Natural killer cell (primary cell): ENCODE data around the gene CIAO2B. TPM values are rescaled to one million over a fixed set of nuclear protein-coding genes. Genes with fewer than 3 reads are reported as not detected.
A peak's percentile ranks its signal among the peaks of the same experiment; 100 is the strongest.

Experiments used
- ATAC-seq, 3 donors: fragments of 150-1000 bp in 2 of 3; fragments of 200-7000 bp in 1 of 3; cut with Tn5 transposase; 1 replicate in 1 of 3; 2 replicates in 2 of 3; pipeline ENCODE4 v1.10.0; 2021; ENCODE audit warnings: mild to moderate bottlenecking in 2 of 3, moderate library complexity in 2 of 3
- DNase-seq, 2 donors: peaks; one replicate each; pipeline versions ENCODE4 v3.0.0 to v3.0.0-alpha.2; 2013 to 2021; ENCODE audit warnings: mixed read lengths in 1 of 2
- H3K27ac ChIP-seq: one replicate; pipeline ENCODE4 v1.5.1; 2013; ENCODE audit warnings: mild to moderate bottlenecking, low read length
- H3K27me3 ChIP-seq: one replicate; pipeline ENCODE4 v1.6.1; 2013; ENCODE audit warnings: low read length; ENCODE audit not compliant: control insufficient read depth, insufficient read depth
- H3K36me3 ChIP-seq: one replicate; pipeline ENCODE4 v1.6.1; 2013; ENCODE audit warnings: low read length; ENCODE audit not compliant: control insufficient read depth, insufficient read depth
- H3K4me1 ChIP-seq: one replicate; pipeline ENCODE4 v1.6.1; 2013; ENCODE audit warnings: low read length; ENCODE audit not compliant: control insufficient read depth, insufficient read depth
- H3K4me3 ChIP-seq: one replicate; pipeline ENCODE4 v1.5.1; 2013; ENCODE audit warnings: low read length
- H3K9me3 ChIP-seq: one replicate; pipeline ENCODE4 v1.6.1; 2013; ENCODE audit warnings: low read length; ENCODE audit not compliant: control insufficient read depth, insufficient read depth
- H3K27ac Mint-ChIP-seq, 2 donors: one replicate each; pipeline ENCODE4 v1.8.0; 2022; ENCODE audit warnings: mild to moderate bottlenecking in 2 of 2, mixed read lengths in 2 of 2, moderate library complexity in 1 of 2
- H3K27me3 Mint-ChIP-seq, 2 donors: one replicate each; pipeline ENCODE4 v1.8.0; 2022; ENCODE audit warnings: low read depth in 2 of 2, mixed read lengths in 2 of 2
- H3K36me3 Mint-ChIP-seq: one replicate; pipeline ENCODE4 v1.8.0; 2022; ENCODE audit warnings: mixed read lengths
- H3K4me1 Mint-ChIP-seq, 2 donors: one replicate each; pipeline ENCODE4 v1.8.0; 2022; ENCODE audit warnings: mixed read lengths in 2 of 2
- H3K4me3 Mint-ChIP-seq: one replicate; pipeline ENCODE4 v1.8.0; 2022; ENCODE audit warnings: mild to moderate bottlenecking, moderate library complexity, mixed read lengths
- H3K9me3 Mint-ChIP-seq, 2 donors: one replicate each; pipeline ENCODE4 v1.8.0; 2022; ENCODE audit warnings: mixed read lengths in 2 of 2
- WGBS: methylation state at CpG from one replicate; pipeline ENCODE4 v1.1.7; 2013; ENCODE audit warnings: missing lambda C conversion rate; ENCODE audit not compliant: insufficient coverage; 5-methylcytosine and 5-hydroxymethylcytosine counted together
- intact Hi-C: fragments of 100-400 bp; cut with micrococcal nuclease; formaldehyde crosslinking; loops from one replicate; pipeline ENCODE4 v1.14.2; 2022
- total RNA-seq, 4 donors: library from RNA; stranded (reverse); fragments of 120-200 nt in 1 of 4; gene quantifications; one replicate each; pipeline versions ENCODE4 v1.2.3 to v1.2.4, GENCODE V29; 2013 to 2022
- TF ChIP-seq, protein P1 (sequence below): fragments of 200-600 bp; IDR thresholded peaks from one replicate; pipeline ENCODE4 v1.8.0; 2022; ENCODE audit warnings: antibody characterized with exemption

Gene CIAO2B
- 10 to 100 TPM; 57.2 to 62.8 (median 60.0) TPM for total RNA-seq
- 64.0 TPM for total RNA-seq (2013)

DNA sequence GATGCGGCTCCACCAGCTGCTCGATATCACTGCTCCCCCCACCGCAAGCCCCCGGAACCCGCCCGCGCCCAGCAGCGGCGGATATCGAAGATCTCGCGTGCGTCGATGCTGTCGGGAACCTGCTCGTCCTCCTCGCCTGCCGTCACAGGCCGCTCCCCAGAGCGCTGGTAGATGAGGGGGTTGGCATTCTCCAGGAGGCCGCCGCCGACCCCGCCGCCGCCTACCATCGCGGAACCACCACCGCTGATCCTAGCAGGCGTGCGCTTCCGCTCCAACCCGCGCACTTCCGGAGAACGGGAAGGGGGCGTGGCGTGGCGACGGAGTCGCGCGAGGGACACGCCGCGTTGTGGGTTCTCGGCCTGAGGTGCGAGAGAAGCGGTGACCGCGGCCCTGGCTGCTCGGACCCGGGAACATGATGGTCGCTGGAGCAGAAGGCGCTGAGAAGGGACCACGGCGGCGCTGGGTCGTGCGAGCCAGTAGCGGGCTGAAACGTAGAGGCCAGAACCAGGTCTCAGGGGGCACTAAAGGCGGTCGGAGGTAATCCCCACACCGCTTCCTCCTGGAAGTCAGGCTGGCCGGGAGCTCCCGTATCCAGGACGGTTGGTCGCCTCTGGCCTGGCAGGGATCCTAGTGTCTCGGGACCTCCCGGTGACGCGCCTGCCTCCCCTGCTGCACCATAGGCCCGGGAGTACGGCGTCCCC, at the start of gene CIAO2B:
Gene CIAO2B (minus strand): TSS at position 265 of the 701 bp plus-strand sequence. CDS start 38 bp downstream, at position 227.
- Mint-ChIP-seq H3K9me3 (no peaks in the 10 kb centered on the region), H3K36me3 (no peaks in the 10 kb centered on the region), H3K27me3 (no peaks in the 10 kb centered on the region), H3K27ac (peak within 1 kb of the TSS; percentile 96 to 98), H3K4me3 (peak within 1 kb of the TSS; percentile 99), H3K4me1 (peaks cover 44 to 60% of the 10 kb centered on the region in 2 donors)
- TF ChIP-seq, protein P1, sequence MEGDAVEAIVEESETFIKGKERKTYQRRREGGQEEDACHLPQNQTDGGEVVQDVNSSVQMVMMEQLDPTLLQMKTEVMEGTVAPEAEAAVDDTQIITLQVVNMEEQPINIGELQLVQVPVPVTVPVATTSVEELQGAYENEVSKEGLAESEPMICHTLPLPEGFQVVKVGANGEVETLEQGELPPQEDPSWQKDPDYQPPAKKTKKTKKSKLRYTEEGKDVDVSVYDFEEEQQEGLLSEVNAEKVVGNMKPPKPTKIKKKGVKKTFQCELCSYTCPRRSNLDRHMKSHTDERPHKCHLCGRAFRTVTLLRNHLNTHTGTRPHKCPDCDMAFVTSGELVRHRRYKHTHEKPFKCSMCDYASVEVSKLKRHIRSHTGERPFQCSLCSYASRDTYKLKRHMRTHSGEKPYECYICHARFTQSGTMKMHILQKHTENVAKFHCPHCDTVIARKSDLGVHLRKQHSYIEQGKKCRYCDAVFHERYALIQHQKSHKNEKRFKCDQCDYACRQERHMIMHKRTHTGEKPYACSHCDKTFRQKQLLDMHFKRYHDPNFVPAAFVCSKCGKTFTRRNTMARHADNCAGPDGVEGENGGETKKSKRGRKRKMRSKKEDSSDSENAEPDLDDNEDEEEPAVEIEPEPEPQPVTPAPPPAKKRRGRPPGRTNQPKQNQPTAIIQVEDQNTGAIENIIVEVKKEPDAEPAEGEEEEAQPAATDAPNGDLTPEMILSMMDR = no peak
- H3K27me3 ChIP-seq = no peaks in the 10 kb centered on the region
- DNase-seq (peak; percentile 86 to 94), ATAC-seq (peak; percentile 85 to 91 (median 87))
- H3K4me1 ChIP-seq = peaks cover 35% of the 10 kb centered on the region
- under 1% methylated on average over 76 of the region's 76 CpGs for WGBS
- H3K9me3 ChIP-seq = no peaks in the 10 kb centered on the region
- peaks cover 5% of the 10 kb centered on the region for H3K36me3 ChIP-seq
- peak within 1 kb of the TSS; percentile 64 for H3K4me3 ChIP-seq
- intact Hi-C loops = no loop called here
- H3K27ac ChIP-seq = peak within 1 kb of the TSS; percentile 78

DNA sequence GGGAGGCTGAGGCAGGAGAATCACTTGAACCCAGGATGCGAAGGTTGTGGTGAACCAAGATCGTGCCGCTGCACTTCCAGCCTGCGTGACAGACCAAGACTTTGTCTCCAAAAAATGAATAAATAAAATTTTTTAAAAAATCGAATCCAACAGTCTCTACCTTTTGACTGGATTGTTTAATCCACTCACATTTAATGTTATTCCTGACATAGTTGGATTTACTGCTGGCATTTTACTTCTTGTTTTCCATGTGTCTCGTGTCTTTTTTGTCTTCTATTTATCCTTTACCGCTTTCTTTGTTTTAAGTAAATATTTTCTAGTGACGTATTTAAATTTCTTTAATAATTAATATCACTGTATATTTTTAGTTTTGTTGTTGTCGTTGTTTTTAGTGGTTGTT, 48.8 kb upstream of the CIAO2B start:
- no peaks in the 10 kb centered on the region for H3K9me3 Mint-ChIP-seq
- Histone ChIP-seq H3K27ac (no peak overlapping the region), H3K9me3 (no peaks in the 10 kb centered on the region), H3K27me3 (no peaks in the 10 kb centered on the region), H3K4me3 (no peak overlapping the region), H3K36me3 (no peaks in the 10 kb centered on the region), H3K4me1 (peaks cover 11% of the 10 kb centered on the region)
- no peaks in the 10 kb centered on the region for H3K4me1 Mint-ChIP-seq
- peaks cover 0 to 7% of the 10 kb centered on the region in 2 donors for H3K27me3 Mint-ChIP-seq
- no peak overlapping the region for H3K4me3 Mint-ChIP-seq
- TF ChIP-seq, protein P1 = no peak
- DNase-seq (no peak), ATAC-seq (no peak)
- intact Hi-C loops = no loop called here
- H3K36me3 Mint-ChIP-seq = no peaks in the 10 kb centered on the region
- no peak overlapping the region for H3K27ac Mint-ChIP-seq
- 90% methylated on average over 5 of the region's 9 CpGs for WGBS

DNA sequence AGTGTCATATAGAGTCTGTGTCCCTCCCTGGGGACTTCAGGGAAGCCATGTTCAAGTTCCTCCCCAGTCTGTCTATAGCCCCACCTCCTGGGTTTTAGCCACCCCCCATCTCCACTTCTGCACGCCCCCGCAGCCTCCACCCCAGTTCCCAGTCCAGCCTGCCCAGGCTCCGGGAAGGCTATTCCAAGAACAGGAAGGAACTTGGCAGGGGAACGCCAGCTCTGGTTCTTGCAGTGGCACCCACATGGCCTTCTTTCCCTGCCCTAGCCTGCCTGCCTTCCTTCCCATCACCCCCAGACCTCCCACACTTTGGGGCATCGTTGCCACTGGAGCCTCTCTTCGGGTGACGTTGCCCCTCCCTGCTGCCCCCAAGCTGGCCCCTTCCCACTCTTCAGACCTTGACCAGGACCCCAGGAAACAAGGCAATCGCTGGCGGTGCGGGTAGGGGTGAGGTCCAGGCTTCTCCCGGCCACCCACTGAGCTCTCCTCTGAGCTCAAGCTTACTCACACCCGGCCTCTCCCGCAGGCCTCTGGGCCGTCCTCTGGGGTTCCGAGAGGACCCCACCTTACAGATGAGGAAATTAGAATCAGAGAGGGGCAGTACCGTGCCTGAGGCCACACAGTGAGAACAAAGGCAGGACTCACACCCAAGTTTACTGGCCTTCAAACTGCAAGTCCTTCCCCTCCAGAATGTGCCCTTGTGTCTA, 45.0 kb upstream of the CIAO2B start:
- Histone ChIP-seq H3K27ac (no peak overlapping the region), H3K4me3 (no peak overlapping the region), H3K27me3 (no peaks in the 10 kb centered on the region), H3K9me3 (no peaks in the 10 kb centered on the region), H3K36me3 (no peaks in the 10 kb centered on the region), H3K4me1 (no peaks in the 10 kb centered on the region)
- peaks cover 0 to 4% of the 10 kb centered on the region in 2 donors for H3K27me3 Mint-ChIP-seq
- DNase-seq = no peak
- no peak for ATAC-seq
- TF ChIP-seq, protein P1 = no peak
- H3K36me3 Mint-ChIP-seq = no peaks in the 10 kb centered on the region
- H3K4me1 Mint-ChIP-seq = no peaks in the 10 kb centered on the region
- H3K27ac Mint-ChIP-seq = no peak overlapping the region
- WGBS = 78% methylated on average over 15 of the region's 16 CpGs
- no peak overlapping the region for H3K4me3 Mint-ChIP-seq
- H3K9me3 Mint-ChIP-seq = no peaks in the 10 kb centered on the region
- intact Hi-C loops = no loop called here
